Left kidney (tissue), 2 donors: Measurements from ENCODE around the gene C19orf47. TPM values are rescaled to one million over a fixed set of nuclear protein-coding genes. Genes with fewer than 3 reads are reported as not detected.
A peak's percentile ranks its signal among the peaks of the same experiment; 100 is the strongest.

Source experiments
- DNase-seq: peaks from one replicate; pipeline ENCODE4 v3.0.0-alpha.2; 2013
- polyA plus RNA-seq: library from polyadenylated mRNA; unstranded; fragments of 120-200 nt; gene quantifications from one replicate; pipeline ENCODE4 v1.2.1, GENCODE V29; 2013; ENCODE audit not compliant: insufficient read length

Gene C19orf47
- polyA plus RNA-seq, 1 donor: 8.4 TPM

- no peak for DNase-seq
These were observed 27.6 kb downstream of the C19orf47 start for GRCh38 chr19:40320558-40320935.

GRCh38 chr19:40317338-40317737, 30.9 kb downstream of the C19orf47 start:
- no peak for DNase-seq

- no peak for DNase-seq
These were observed 32.3 kb downstream of the C19orf47 start for GRCh38 chr19:40315812-40316470.

GRCh38 chr19:40314656-40315055, 33.5 kb downstream of the C19orf47 start:
- DNase-seq: no peak

GRCh38 chr19:40313229-40313983, 34.8 kb downstream of the C19orf47 start:
- DNase-seq: no peak

GRCh38 chr19:40312533-40312932, 35.7 kb downstream of the C19orf47 start:
- DNase-seq: no peak

- DNase-seq: no peak
These were observed 38.5 kb downstream of the C19orf47 start for GRCh38 chr19:40309666-40310065.

- DNase-seq: peak; percentile 88
These were observed 42.8 kb downstream of the C19orf47 start for GRCh38 chr19:40305403-40305802.

- DNase-seq: no peak
These were observed 43.9 kb downstream of the C19orf47 start for GRCh38 chr19:40304306-40304705.

- DNase-seq: no peak
These were observed 44.4 kb downstream of the C19orf47 start for GRCh38 chr19:40303765-40304164.

- DNase-seq: no peak
These were observed 45.8 kb downstream of the C19orf47 start for GRCh38 chr19:40302224-40303011.

GRCh38 chr19:40300668-40301067, 47.5 kb downstream of the C19orf47 start:
- no peak for DNase-seq

GRCh38 chr19:40298026-40298425, 50.2 kb downstream of the C19orf47 start:
- DNase-seq: no peak

GRCh38 chr19:40294560-40294959, 53.6 kb downstream of the C19orf47 start:
- no peak for DNase-seq

GRCh38 chr19:40286971-40287421, 61.2 kb downstream of the C19orf47 start:
- no peak for DNase-seq

- DNase-seq: no peak
These were observed 61.8 kb downstream of the C19orf47 start for GRCh38 chr19:40286235-40286970.

GRCh38 chr19:40285353-40286234, 62.6 kb downstream of the C19orf47 start:
- DNase-seq: peak; percentile 100

- DNase-seq: peak; percentile 77
These were observed 63.5 kb downstream of the C19orf47 start, which contains the start of gene AKT2 for GRCh38 chr19:40284501-40285352. TSS of gene AKT2 (minus strand) at chr19:40285345. CDS start at chr19:40265267, 20,078 bp downstream.

- DNase-seq: no peak
These were observed 64.0 kb downstream of the C19orf47 start for GRCh38 chr19:40284251-40284500.
